GM19238 (cell line): ENCODE measurements around the gene MCL1.
"Not testable (repeated sequence)": the region's sequence is repeated elsewhere in the genome, so short reads cannot be mapped to it uniquely, and the experiment has no call there.

ENCODE experiments used
- DNase-seq: peaks from one replicate; pipeline ENCODE4 v3.0.0; 2011; ENCODE audit warnings: low spot score; ENCODE audit not compliant: insufficient read length

The MCL1 gene

GRCh38 chr1:150572918-150573647 is 6.3 kb downstream of the MCL1 start:
- no peak for DNase-seq

- no peak for DNase-seq
Observed at GRCh38 chr1:150568594-150568966, 10.8 kb downstream of the MCL1 start.

GRCh38 chr1:150567717-150568593 is 11.5 kb downstream of the MCL1 start:
- no peak for DNase-seq

- no peak for DNase-seq
Observed at GRCh38 chr1:150567341-150567716, 12.1 kb downstream of the MCL1 start.

- DNase-seq: no peak
Observed at GRCh38 chr1:150566589-150567340, 12.6 kb downstream of the MCL1 start.

- not testable (repeated sequence) for DNase-seq
Observed at GRCh38 chr1:150565240-150565991, 14.0 kb downstream of the MCL1 start.

- no peak for DNase-seq
Observed at GRCh38 chr1:150564051-150564991, 15.1 kb downstream of the MCL1 start.

- DNase-seq: no peak
Observed at GRCh38 chr1:150563340-150564038, 15.9 kb downstream of the MCL1 start.

GRCh38 chr1:150562446-150563339 is 16.7 kb downstream of the MCL1 start:
- peak; percentile 56 for DNase-seq

GRCh38 chr1:150561974-150562445 is 17.4 kb downstream of the MCL1 start:
- peak; percentile 69 for DNase-seq

- no peak for DNase-seq
Observed at GRCh38 chr1:150561254-150561973, 18.0 kb downstream of the MCL1 start.

GRCh38 chr1:150560576-150561253 is 18.7 kb downstream of the MCL1 start:
- peak; percentile 76 for DNase-seq

GRCh38 chr1:150560011-150560438 is 19.4 kb downstream of the MCL1 start:
- peak; percentile 80 for DNase-seq

GRCh38 chr1:150559656-150560010 is 19.8 kb downstream of the MCL1 start:
- DNase-seq: no peak

GRCh38 chr1:150558761-150559655 is 20.4 kb downstream of the MCL1 start:
- no peak for DNase-seq

GRCh38 chr1:150558303-150558704 is 21.1 kb downstream of the MCL1 start:
- DNase-seq: no peak
